Measurements from ENCODE around the gene TSC2. TPM values are rescaled to one million over a fixed set of nuclear protein-coding genes. Genes with fewer than 3 reads are reported as not detected.

TSC2 gene
- total RNA-seq, 1 experiment from 2014 or later, result 134 TPM

GRCh38 chr16:2008631-2009163 is 39.1 kb upstream of the TSC2 start (continued):
- 0 out of 2 replicates have a peak, but pooled peaks have one; percentile 31 for TF ChIP-seq IRF1 (CRISPR knock-in tag; IDR thresholded peaks at IDR 0.05)

- H3K9me3 Mint-ChIP-seq, result no peaks in the 10 kb centered on the region
- ChIA-PET POLR2A (no interaction called here), CTCF (interaction anchor here (0.6 to 1.8 kb wide), 3 partner anchors 81 to 133 kb away, joined by 3 to 6 read pairs (median 4); no protein-coding TSS in a partner anchor)
- no peak overlapping the region for H3K27ac Mint-ChIP-seq
- H3K4me3 Mint-ChIP-seq, result peak overlapping the region; percentile 71
- ATAC-seq (no peak), DNase-seq (ENCODE audit: low spot score) (no peak)
- peaks cover 5% of the 10 kb centered on the region; the same call in 1 of the 2 replicates for H3K36me3 Mint-ChIP-seq
- TF ChIP-seq HMGXB4 (CRISPR knock-in tag; IDR thresholded peaks at IDR 0.05), result peak; percentile 36; the same call in 1 of the 2 replicates
- TF ChIP-seq CREM (CRISPR knock-in tag; IDR thresholded peaks at IDR 0.05), result peak; percentile 19; the same call in 1 of the 2 replicates
- TF ChIP-seq MLX (CRISPR knock-in tag; IDR thresholded peaks at IDR 0.05), result no peak
- no peak for TF ChIP-seq RELA (CRISPR knock-in tag; IDR thresholded peaks at IDR 0.05; ENCODE audit: borderline replicate concordance)
- peaks cover 39% of the 10 kb centered on the region for H3K4me1 Mint-ChIP-seq
- H3K27me3 Mint-ChIP-seq (ENCODE audit: low read depth), result no peaks in the 10 kb centered on the region
These were observed 38.5 kb upstream of the TSC2 start for GRCh38 chr16:2009164-2009711.

- CTCF ChIA-PET, result interaction anchor here (1.8 kb wide), 1 partner anchor 81 kb away, joined by 6 read pairs; no protein-coding TSS in a partner anchor
- H3K4me1 Mint-ChIP-seq, result peaks cover 33% of the 10 kb centered on the region
- peak within 1 kb of the TSS; percentile 87 for H3K4me3 Mint-ChIP-seq
- H3K9me3 Mint-ChIP-seq, result no peaks in the 10 kb centered on the region
- ATAC-seq (peak; percentile 85), DNase-seq (ENCODE audit: low spot score) (peak; percentile 76)
- peak; percentile 48; the same call in 1 of the 2 replicates for TF ChIP-seq GABPB1 (CRISPR knock-in tag; IDR thresholded peaks at IDR 0.05)
- TF ChIP-seq PREB (CRISPR knock-in tag; IDR thresholded peaks at IDR 0.05; ENCODE audit: borderline replicate concordance), result no peak
- 0 out of 2 replicates have a peak, but pooled peaks have one; percentile 38 for TF ChIP-seq CREM (CRISPR knock-in tag; IDR thresholded peaks at IDR 0.05)
- no peak for TF ChIP-seq ZNF138 (CRISPR knock-in tag; conservative IDR thresholded peaks at IDR 0.05)
- TF ChIP-seq SP1 (CRISPR knock-in tag; conservative IDR thresholded peaks at IDR 0.05), result peak; percentile 94
- peak; percentile 92 for TF ChIP-seq MAX (CRISPR knock-in tag; IDR thresholded peaks at IDR 0.05)
- TF ChIP-seq HMGXB4 (CRISPR knock-in tag; IDR thresholded peaks at IDR 0.05), result 0 out of 2 replicates have a peak, but pooled peaks have one; percentile 31
- TF ChIP-seq FOXK1 (CRISPR knock-in tag; IDR thresholded peaks at IDR 0.05), result peak; percentile 72
- TF ChIP-seq TEAD4 (CRISPR knock-in tag; IDR thresholded peaks at IDR 0.05), result 0 out of 2 replicates have a peak, but pooled peaks have one; percentile 16
- peak; percentile 16; the same call in 1 of the 2 replicates for TF ChIP-seq FOXP1 (CRISPR knock-in tag; IDR thresholded peaks at IDR 0.05; ENCODE audit: borderline replicate concordance)
- peak; percentile 74 for TF ChIP-seq USF1 (CRISPR knock-in tag; IDR thresholded peaks at IDR 0.05)
- TF ChIP-seq MYBL2 (CRISPR knock-in tag; IDR thresholded peaks at IDR 0.05), result 0 out of 2 replicates have a peak, but pooled peaks have one; percentile 58
- TF ChIP-seq ZNF219 (CRISPR knock-in tag; IDR thresholded peaks at IDR 0.05; ENCODE audit: borderline replicate concordance), result no peak
- TF ChIP-seq ARID4B (CRISPR knock-in tag; IDR thresholded peaks at IDR 0.05; ENCODE audit: borderline replicate concordance), result 0 out of 2 replicates have a peak, but pooled peaks have one; percentile 76
- no peaks in the 10 kb centered on the region for H3K27me3 Mint-ChIP-seq (ENCODE audit: low read depth)
- H3K36me3 Mint-ChIP-seq, result peaks cover 5% of the 10 kb centered on the region; the same call in 1 of the 2 replicates
- H3K27ac Mint-ChIP-seq, result peak within 1 kb of the TSS; percentile 88
- POLR2A ChIA-PET, result no interaction called here
These were observed 37.8 kb upstream of the TSC2 start, which contains the start of gene ZNF598 for GRCh38 chr16:2009791-2010510. TSS of gene ZNF598 (minus strand) at chr16:2009821.
